Fibroblast of skin of left biceps (primary cell): ENCODE measurements around the gene PPM1K.
A peak's percentile ranks its signal among the peaks of the same experiment; 100 is the strongest.

Source experiments
- DNase-seq, 2 experiments: peaks; one replicate each; pipeline ENCODE4 v3.0.0-alpha.2; 2013; ENCODE audit warnings: low read depth in 2 of 2

The PPM1K gene

GRCh38 chr4:88276952-88277710 lies 7.2 kb downstream of the PPM1K start:
- DNase-seq = no peak

DNA sequence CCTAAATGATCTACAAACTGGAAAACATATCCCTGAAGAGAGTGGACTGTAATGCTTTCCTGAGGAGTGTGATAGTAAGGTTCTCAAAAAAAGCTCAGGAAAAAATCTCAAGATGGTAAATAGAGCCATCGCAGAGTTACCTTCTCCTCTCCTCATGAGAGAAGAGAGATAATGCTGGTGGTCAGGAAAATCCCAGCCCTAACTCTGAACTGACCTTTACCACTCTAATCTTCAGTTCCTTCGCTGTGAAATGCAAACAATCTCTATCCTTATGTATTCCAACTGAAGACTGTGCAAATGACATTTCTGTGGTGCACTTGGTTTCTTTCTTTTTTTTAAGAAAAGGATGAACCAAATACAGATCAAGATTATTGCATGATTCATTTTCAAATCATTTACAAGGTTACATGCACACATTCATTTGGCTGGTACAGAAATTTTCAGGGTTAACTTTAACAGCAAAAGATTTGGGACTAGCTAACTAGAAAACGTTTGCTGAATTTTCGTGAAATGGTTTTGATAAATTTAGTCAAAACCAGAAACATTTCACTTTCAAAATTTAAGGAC lies 8.3 kb downstream of the PPM1K start:
- no peak for DNase-seq

GRCh38 chr4:88275516-88275915 lies 8.8 kb downstream of the PPM1K start:
- DNase-seq = no peak

- no peak for DNase-seq
Measured at GRCh38 chr4:88268913-88269312, 15.4 kb downstream of the PPM1K start.

GRCh38 chr4:88264336-88264735 lies 20.0 kb downstream of the PPM1K start:
- DNase-seq = no peak

GRCh38 chr4:88257726-88258125 lies 26.6 kb downstream of the PPM1K start:
- no peak for DNase-seq

DNA sequence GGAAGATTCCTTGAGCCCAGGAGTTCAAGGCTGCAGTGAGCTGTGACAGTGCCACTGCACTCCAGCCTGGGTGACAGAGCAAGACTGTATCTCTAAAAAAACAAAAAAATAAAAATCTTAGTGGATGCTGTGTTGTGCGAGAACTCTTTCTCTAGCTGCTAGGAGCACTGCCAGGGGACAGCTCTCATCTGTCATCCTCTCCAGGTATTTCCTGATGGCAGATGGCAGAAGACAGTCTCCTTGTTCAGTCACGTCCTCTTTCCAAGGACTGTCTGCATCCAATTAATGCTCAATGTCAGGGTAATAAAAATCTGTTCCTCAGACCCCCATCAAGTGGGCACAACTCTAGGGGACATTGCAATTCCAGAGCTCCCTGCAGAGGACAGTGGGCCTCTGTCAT lies 29.2 kb downstream of the PPM1K start:
- no peak for DNase-seq

DNA sequence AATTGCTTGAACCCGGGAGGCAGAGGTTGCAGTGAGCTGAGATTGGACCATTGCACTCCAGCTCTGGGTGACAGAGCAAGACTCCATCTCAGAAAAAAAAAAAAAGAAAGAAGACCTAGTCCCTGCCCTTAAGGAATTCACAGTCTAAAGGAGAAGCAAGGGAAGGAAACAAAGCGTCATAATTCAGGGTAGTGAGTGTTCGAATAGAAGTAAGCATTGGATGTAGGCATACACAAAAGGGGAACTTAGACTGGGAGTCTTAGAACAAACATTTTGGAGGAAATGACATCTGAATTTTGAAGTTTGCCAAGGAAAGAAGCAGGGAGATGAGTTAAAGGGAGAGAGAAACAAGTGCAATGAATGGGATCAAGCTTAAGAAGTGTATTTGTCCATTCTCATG lies 32.4 kb downstream of the PPM1K start:
- DNase-seq = no peak

DNA sequence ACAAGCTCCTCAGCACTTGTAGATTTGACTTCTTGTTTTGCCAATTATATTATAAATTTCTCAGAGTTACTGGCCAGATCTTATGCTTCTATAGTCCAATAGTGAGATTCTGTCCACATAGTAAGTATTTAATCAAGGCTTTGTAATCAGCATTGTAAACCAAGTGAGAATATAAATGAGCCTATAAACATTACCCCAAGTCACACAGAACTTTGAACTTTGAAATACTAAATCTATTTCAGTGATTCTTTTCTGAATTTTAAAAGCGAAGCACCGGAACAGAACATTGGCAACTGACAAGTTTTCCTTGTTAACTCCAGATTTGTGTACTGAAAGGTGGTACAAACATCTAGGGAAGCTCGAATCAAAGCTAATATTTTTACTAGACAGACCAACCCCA lies 37.2 kb downstream of the PPM1K start:
- DNase-seq = no peak

DNA sequence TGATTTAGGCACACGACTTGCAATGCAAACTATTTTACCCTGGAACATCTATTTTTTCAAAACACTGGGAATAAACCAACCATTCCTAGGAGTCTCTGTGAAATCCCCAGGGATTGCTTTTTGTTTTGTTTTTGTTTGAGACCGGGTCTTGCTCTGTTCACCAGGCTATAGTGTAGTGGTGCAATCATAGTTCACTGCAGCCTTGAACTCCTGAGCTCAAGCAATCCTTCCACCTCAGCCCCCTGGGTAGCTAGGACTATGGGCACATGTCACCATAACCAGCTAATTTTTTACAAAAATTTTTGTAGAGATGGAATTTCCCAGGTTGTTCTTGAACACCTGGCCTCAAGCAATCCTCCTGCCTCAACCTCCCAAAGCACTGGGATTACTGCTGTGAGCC lies 37.8 kb downstream of the PPM1K start:
- no peak for DNase-seq

DNA sequence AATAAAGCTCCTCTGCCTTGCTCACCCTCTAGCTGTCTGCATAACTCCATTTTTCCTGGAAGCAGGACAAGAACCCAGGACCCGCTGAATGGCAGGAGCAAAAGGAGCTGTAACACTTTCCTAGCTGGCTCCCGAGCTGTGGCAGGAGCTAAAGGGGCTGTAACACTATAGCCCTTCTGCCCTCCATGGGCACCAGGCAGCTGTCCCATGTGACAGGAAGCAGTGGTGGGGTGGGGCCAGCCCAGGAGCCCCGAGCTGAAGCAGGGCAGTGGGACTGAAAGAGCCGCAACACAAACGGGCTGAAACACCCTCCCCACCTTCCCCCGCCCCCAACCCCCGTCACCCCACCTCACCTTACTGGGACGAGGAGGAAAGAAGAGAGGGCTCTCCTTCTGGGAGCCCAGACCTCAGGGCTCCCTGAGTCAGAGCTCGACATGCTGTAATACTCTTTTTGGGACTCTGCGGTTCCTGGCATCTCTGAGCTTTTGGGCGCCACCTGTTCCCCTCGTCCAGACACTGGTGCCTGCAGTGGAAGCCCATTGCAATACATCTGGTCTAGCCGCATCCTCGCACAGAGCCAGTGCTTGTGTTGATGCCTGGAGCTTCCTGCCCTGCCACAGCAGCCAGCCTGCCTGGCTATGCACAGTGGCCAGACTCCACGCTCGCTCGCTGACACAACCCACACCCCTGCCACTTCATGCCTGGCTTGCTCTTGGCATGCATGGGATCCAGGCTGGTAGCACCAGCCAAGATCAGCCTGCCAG lies 39.4 kb downstream of the PPM1K start:
- DNase-seq = no peak

DNA sequence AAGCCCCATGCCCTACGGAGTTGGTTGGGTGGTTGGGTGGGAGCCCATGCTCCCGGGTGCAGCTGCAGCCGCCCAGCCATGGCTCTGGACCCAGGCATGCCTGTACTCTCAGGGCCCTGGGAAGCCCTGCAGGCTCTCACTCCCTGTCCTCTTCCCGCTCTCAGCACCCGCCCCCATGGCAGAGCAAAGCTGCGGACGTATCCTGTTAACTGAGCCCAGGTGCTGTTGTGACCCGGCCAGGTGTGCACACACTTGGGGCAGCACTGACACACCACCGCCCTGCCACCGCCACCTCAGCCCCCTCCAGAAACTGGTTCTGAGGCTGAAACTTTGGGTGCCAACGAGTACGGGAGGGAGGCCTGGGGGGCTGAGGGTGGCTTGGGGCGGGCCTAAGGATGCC lies 40.3 kb downstream of the PPM1K start:
- no peak for DNase-seq

DNA sequence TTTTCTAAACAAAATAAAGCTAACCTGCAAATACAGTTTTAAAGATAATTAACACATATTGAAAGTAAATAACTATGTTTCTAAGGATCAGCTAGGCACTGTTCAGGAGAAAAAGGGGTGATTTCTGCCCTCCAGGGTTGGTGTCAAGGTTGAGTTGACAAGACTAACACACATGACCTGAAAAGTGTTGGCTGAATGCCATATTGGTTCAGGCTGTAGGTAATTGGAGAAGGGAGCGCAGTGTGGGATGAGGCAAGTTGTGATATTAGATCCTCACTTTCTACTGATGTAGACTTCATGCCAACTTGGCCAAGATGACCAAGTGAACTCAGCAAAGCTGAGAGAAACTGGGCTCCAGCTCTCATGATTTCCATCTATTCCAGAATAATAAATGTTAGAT lies 42.2 kb downstream of the PPM1K start:
- no peak for DNase-seq

DNA sequence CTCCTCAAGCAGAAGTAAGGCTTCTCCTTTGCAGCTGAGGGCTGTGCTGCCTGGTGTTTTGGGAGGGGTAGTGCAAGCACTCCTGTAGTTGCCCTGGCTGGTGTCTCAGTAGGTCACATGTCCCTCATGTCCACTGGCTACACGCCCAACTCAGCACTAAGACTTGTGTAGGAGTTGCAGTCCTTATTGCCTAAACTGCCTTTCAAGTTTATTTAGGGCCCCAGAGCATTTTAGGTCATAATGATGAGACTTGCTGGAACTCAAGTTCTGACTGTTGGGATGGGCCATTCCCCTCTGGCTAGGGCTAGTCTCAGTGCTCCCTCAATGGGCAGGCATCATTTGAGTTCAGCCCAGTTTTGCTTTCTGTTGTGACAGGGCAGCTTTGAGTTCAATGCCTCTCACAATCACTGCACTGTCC lies 44.1 kb downstream of the PPM1K start:
- DNase-seq = no peak

DNA sequence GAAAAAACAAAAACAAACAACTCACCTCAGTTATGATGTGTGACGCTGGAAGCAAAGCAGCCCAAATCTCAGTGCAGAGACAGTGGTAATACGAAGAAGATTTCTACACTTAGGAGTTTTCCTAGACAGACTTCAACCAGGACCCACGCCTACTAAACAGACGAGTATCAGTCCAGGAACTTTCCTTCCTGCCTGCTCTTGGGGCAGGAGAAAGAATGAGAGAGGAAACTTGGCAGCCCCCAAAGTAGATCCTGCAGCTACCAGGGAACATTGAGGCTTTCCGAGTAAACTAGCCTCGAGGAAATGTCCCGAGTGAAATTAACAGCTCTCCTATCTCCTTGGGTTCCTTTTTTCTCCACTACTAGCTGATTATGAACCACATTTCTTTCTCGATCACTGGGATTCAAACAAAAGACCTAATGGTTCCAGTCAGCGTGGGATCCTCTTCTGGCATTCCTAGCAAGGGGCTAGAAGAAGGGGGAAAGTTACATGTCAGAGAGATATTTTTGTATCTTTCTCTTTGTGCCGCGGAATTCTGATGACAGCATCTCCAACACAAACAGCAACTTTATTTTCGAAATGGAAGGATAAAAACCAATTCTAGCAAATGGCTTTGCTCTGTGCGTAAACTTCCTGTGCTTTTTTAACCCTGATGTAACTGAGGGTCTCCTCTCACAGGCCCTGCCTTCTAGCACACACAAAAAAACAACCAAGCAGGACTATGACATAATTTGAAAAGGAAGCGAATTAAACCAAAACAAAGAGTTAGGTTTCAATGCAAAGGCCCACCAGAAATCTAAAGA lies 53.2 kb downstream of the PPM1K start:
- no peak for DNase-seq

DNA sequence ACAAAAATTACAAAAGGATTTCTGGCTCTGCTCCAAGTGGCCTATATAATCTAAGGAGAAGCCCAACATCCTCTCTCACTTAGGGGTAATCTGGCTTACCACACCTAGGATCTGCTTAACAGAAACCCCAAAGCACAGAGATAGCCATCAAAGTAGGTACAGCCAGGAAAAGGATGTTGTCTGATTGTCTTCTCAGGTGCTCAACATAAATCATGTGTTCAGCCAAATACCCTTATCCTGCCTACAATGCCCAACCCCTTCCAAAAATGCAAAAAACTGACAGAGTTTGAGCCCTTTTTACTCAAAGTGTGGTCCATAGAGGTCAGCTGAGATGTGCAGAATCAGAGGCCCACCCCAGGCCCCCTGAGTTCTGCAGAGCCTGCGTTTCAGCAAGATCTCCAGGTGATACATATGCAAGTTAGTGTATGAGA lies 53.9 kb downstream of the PPM1K start:
- DNase-seq = no peak

GRCh38 chr4:88227734-88228133 lies 56.6 kb downstream of the PPM1K start:
- DNase-seq = no peak

GRCh38 chr4:88226143-88226542 lies 58.2 kb downstream of the PPM1K start:
- no peak for DNase-seq

DNA sequence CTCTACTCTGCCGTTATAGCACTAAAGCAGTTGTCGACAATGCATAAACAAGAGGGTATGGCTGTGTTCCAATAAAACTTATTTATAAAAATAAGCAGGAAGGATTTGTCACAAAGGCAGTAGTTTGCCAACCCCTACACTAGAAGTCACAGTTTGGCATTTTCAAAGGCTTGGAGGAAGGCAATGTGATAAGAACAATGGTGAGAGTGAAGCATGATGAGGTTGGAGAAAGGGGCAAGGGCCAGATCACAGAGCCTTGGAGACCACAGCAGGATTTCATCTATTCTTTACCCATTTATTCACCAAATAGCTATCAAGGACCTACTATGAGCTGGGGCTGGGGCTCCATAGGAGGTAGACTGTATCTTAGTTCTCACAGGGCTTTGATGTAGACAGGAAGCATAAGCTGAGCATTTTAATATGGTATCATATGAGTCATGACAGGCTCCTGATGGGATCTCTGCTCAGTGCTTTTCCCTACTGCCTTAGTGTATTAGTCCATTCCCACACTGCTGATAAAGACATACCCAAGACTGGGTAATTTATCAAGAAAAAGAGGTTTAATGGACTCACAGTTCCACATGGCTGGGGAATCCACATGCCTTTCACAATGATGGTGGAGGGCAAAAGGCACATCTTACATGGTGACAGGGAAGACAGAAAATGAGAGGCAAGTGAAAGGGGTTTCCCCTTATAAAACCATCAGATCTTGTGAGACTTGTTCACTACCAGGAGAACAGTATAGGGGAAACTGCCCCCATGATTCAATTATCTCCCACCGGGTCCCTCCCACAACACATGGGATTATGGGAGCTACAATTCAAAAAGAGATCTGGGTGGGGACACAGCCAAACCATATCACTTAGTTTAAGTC lies 58.9 kb downstream of the PPM1K start:
- DNase-seq = no peak

DNA sequence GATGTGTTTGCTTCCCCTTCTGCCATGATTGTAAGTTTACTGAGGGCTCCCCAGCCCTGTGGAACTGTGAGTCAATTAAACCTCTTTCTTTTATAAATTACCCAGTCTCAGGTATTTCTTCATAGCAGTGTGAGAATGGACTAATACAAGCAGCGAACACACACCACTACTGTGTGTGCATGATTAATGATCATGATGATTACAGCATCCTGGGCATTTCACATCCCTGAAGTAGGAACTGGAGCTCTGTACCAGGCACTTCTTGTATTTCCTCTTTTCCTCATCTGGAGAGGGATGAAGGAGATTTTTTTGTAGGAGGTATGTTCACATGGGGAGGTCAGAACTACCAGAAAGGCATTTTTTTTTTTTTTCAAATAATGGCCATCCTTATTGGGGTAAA lies 60.8 kb downstream of the PPM1K start:
- no peak for DNase-seq

GRCh38 chr4:88219099-88219498 lies 65.3 kb downstream of the PPM1K start:
- peak in 1 of 2 experiments; percentile 9 for DNase-seq
